NCI-H226 (cell line): Measurements from ENCODE around the gene CLEC4M.

Experiments used
- DNase-seq: peaks from one replicate; pipeline ENCODE4 v3.0.0-alpha.2; 2015

CLEC4M gene

GRCh38 chr19:7762719-7763293, at the start of gene CLEC4M:
CLEC4M (plus strand) TSS chr19:7763243; CDS start chr19:7763267, 24 bp downstream.
- no peak for DNase-seq

- DNase-seq, result no peak
Observed at GRCh38 chr19:7715671-7716070, 47.4 kb upstream of the CLEC4M start.

GRCh38 chr19:7716762-7717161, 46.3 kb upstream of the CLEC4M start:
- DNase-seq, result no peak

GRCh38 chr19:7718668-7719067, 44.4 kb upstream of the CLEC4M start:
- no peak for DNase-seq

- DNase-seq, result no peak
Observed at GRCh38 chr19:7720351-7720750, 42.7 kb upstream of the CLEC4M start.

- no peak for DNase-seq
Observed at GRCh38 chr19:7722231-7722651, 40.8 kb upstream of the CLEC4M start.

- no peak for DNase-seq
Observed at GRCh38 chr19:7725791-7726190, 37.3 kb upstream of the CLEC4M start.

GRCh38 chr19:7729211-7729610, 33.8 kb upstream of the CLEC4M start:
- DNase-seq, result no peak

- DNase-seq, result no peak
Observed at GRCh38 chr19:7729831-7730285, 33.2 kb upstream of the CLEC4M start.

GRCh38 chr19:7730286-7731217, 32.5 kb upstream of the CLEC4M start:
- no peak for DNase-seq

- no peak for DNase-seq
Observed at GRCh38 chr19:7731218-7731595, 31.8 kb upstream of the CLEC4M start.

GRCh38 chr19:7731615-7732014, 31.4 kb upstream of the CLEC4M start:
- no peak for DNase-seq

- DNase-seq, result no peak
Observed at GRCh38 chr19:7732045-7732444, 31.0 kb upstream of the CLEC4M start, which contains the start of gene CLEC4G. CLEC4G (minus strand) TSS chr19:7732110; CDS start chr19:7732102, 8 bp downstream.

GRCh38 chr19:7733376-7733775, 29.7 kb upstream of the CLEC4M start:
- DNase-seq, result no peak

- peak; percentile 8 for DNase-seq
Observed at GRCh38 chr19:7734220-7735203, 28.5 kb upstream of the CLEC4M start.

GRCh38 chr19:7736148-7736547, 26.9 kb upstream of the CLEC4M start:
- DNase-seq, result no peak

GRCh38 chr19:7737215-7737614, 25.8 kb upstream of the CLEC4M start:
- DNase-seq, result no peak

- no peak for DNase-seq
Observed at GRCh38 chr19:7738023-7738422, 25.0 kb upstream of the CLEC4M start.

- DNase-seq, result no peak
Observed at GRCh38 chr19:7739211-7739755, 23.8 kb upstream of the CLEC4M start.

GRCh38 chr19:7739801-7740681, 23.0 kb upstream of the CLEC4M start:
- no peak for DNase-seq

- DNase-seq, result no peak
Observed at GRCh38 chr19:7740682-7741054, 22.4 kb upstream of the CLEC4M start.

GRCh38 chr19:7742575-7742974, 20.5 kb upstream of the CLEC4M start:
- no peak for DNase-seq
